GM19468 (cell line): ENCODE measurements around the gene CYSLTR1.
A peak's percentile ranks its signal among the peaks of the same experiment; 100 is the strongest.
"Not testable (repeated sequence)": the region's sequence is repeated elsewhere in the genome, so short reads cannot be mapped to it uniquely, and the experiment has no call there.

ENCODE experiments used
- ATAC-seq: cut with Tn5 transposase; IDR thresholded peaks from one replicate; pipeline ENCODE4 v1.9.1; 2021; ENCODE audit warnings: mild to moderate bottlenecking, moderate library complexity, moderate number of reproducible peaks; ENCODE audit not compliant: unreplicated experiment; ENCODE audit errors: extremely low read depth

Gene CYSLTR1, protein sequence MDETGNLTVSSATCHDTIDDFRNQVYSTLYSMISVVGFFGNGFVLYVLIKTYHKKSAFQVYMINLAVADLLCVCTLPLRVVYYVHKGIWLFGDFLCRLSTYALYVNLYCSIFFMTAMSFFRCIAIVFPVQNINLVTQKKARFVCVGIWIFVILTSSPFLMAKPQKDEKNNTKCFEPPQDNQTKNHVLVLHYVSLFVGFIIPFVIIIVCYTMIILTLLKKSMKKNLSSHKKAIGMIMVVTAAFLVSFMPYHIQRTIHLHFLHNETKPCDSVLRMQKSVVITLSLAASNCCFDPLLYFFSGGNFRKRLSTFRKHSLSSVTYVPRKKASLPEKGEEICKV

GRCh38 chrX:78327370-78328086, at the start of gene CYSLTR1:
TSS of gene CYSLTR1 (minus strand) at chrX:78327611. CDS start at chrX:78273746, 53,865 bp downstream.
- ATAC-seq = peak; percentile 17

DNA sequence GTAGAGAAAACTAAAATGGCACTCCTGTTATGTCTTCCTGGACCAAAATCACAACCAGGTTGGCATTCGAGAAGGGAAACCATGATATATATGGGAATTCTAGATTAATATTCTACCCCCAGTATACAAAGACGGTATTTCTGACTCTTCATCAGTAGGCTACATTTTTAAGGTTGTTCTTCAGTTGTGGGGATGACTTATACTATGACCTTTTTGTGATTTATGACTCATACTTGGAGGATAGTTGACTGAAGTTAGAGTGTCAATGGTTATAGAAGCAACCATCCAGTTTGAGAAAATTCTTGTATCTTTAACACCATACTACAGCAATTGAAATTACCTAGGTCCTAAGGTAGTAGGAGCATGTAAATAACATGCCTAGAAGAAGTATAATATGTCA, 49.8 kb upstream of the CYSLTR1 start:
- no peak for ATAC-seq

DNA sequence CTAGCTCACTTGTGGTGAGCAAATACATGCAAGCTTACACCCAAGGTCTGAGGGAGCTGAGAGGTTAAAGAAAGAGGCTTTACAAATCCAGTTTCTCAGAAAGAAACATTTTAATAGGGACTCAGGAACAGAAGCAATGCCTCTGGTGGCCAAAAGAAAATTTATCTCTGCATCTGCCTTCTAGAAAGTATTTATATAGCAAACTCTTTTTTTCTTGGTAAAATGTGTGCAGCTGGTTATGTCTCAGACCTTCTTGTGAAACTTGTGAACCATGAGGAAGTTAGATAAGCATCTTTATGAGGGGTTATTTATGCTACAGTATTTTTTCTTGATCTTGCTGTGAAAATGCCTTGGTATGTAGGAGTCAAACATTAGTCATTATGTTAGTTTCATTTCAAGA, 48.5 kb upstream of the CYSLTR1 start:
- ATAC-seq = peak; percentile 76

DNA sequence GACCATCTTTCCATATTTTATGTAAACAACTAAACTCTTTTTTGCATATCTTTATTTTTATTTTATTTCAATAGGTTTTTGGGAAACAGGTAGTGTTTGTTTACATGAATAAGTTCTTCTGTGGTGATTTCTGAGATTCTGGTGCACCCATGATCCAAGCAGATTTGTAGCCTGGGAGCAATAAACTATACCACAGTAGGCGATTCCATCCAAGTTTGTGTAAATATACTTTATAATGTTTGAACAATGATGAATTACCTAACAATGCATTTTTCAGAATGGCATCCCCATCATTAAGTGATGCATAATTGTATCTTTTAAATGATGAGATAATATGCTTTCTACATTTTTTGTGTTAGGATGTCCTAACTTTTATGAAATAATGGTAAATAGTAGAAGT, 39.2 kb upstream of the CYSLTR1 start:
- ATAC-seq = no peak

DNA sequence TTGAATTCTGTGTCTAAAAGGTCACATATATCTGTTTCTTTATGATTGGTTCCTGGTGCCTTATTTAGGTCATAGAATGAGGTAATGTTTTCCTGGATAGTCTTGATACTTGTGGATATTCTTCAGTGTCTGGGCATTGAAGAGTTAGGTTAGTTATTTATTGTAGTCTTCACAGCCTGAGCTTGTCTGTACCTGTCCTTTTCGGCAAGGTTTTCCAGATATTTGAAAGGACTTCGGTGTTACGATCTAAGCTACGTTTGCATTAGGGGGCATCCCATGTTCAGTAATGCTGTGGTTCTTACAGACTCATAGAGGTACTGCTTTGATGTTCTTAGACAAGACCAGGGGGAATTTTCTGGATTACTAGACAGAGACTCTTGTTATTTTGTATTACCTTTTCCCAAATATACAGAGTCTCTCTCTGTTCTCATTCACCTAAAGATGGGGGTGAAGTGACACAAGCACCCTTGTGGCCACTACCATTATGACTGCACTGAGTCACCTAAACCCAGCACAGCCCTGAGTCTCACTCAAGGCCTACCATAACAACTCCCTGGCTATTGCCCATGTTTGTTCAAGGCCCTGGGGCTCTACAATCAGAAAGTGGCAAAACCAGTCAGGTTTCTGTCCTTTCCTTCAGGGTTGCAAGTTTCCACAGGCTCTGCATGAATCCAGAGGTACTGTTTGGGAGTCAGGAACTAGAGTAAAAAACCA, 30.1 kb upstream of the CYSLTR1 start:
- ATAC-seq = no peak

DNA sequence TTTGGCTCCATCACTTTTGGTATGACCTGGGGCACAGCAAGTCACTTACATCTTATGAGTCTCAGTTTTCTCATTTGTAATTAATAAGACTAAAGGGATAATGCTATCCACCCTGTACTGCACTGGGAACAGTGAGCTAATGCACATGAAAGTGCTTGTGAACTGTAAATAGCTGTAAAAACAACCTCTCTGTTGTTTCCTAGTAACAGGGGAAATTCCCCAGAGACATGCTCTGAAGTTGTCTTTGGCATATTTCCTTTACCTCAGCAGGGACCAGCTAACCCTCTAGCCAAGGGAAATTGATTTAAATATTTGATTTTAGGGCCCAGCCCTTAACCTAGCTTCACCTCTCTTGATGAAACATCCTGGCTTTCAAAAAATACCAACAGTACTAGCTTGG, 6.1 kb upstream of the CYSLTR1 start:
- ATAC-seq = no peak

DNA sequence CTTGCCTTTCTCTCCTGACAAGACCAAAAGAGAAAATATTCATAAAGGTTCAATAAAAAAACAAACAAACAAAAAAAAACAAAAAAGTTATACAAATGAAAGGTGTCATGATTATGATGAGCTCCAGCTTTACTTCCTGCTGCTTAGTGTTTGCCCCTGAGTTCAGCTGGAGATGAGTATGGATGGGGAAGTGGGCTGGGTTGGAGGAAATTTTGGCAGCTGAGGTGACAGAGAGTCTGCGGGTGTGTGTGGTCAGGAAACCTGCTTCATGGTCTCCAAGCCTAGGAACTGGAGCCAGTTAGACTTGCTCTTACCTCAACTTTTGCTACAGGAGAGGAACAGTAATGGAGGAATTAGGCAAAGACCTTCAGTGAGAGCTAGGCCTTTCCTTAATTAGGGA, 4.3 kb upstream of the CYSLTR1 start:
- no peak for ATAC-seq

- no peak for ATAC-seq
Measured at GRCh38 chrX:78330540-78330939, 3.1 kb upstream of the CYSLTR1 start.

DNA sequence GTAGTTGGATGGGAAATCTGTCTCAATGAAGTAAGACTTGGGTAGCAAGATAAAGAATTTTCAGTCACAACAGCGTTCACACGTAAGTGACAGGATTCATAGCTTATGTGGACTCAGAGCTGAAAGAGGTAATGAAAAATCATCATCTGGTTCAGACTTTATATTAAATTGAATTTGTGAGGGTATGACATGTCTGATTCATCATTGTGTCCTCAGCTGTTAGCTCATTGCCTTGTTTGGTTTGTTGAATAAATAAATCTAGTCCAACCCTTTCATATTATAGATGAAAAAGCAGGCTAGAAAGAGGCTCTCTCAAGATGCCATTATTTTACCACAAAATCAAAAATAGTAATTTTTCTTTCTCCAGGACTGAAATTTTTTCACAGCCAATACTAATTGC, 2.7 kb upstream of the CYSLTR1 start:
- no peak for ATAC-seq

- no peak for ATAC-seq
Measured at GRCh38 chrX:78329486-78329885, 2.1 kb upstream of the CYSLTR1 start.

DNA sequence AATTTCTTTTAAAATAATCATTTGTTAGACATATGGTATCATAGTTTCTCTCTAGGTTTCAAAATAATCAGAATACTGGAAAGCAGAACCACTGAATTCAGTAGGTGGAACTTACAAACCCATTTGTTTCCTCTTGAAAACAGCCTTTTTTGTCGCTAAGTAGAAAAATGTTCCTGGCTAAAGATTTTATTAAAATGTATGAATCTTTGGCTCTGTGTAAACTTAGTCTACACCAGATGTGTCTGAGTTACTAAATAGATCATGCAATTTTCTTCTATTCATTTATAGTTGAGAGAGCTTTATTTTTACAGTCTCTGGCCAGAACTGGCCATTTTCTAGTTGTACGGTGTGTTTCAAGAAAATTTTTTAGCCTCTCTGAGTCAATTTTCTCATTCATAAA, 1.0 kb downstream of the CYSLTR1 start:
- no peak for ATAC-seq

GRCh38 chrX:78322863-78323262, 4.5 kb downstream of the CYSLTR1 start:
- ATAC-seq = no peak

DNA sequence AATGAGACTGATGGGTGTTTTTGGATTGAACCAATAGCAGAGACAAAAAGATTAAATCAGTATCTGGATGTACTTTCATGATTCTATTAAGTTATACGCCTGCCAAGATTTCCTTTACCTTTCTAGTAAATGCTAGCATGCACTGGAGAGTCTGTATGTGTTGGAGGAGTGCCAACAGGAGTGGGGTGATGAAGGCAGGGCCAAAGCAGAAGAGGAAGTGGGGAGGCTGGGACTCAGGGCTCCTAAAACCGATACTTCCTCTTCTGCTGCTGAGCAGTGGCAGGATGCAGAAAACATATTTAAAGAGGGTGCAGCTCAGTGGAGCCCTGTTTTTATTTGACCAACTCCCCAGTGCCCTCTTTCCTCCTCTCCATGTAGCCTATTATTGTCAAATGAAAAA, 5.6 kb downstream of the CYSLTR1 start:
- peak; percentile 85 for ATAC-seq

DNA sequence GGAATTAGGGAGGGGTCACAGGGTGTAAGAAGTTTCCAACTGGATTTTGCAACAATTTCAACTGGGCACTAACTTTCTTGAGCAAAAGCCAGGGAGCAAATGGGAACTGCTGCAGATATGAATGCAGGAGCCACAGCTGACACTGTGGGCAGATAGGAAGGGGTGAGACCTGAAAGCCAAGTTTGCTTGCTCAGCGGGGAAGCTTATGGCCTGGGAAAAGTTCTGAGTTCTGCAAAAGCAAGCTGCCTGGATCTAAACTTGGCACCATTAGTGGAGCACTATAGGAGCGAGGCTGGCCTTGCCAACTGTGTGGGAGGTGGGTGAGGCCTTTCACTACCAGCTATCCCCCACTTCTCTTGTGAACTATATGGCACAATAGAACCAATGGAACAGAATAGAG, 11.1 kb downstream of the CYSLTR1 start:
- ATAC-seq = no peak

- no peak for ATAC-seq
Measured at GRCh38 chrX:78315745-78316144, 11.7 kb downstream of the CYSLTR1 start.

DNA sequence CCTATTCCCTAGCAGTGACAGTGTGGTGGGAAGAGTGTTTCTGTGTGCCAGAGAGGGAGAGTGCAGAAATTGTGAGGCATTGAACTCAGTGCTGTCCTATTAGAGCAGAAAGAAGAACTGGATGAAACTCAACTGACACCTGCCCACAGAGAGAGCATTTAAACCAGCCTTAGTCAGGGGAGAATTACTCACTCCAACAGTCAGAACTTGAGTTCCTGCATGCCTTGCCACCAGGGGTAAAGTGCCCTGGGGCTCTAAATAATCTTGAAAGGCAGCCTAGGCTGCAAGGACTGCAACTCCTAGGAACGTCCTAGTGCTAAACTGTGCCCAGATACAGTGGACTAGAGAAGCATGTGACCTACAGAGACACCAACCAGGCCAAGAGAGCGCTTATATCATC, 12.8 kb downstream of the CYSLTR1 start:
- ATAC-seq = no peak

- no peak for ATAC-seq
Measured at GRCh38 chrX:78313526-78313925, 13.9 kb downstream of the CYSLTR1 start.

- no peak for ATAC-seq
Measured at GRCh38 chrX:78307665-78308064, 19.7 kb downstream of the CYSLTR1 start.

GRCh38 chrX:78303086-78303485, 24.3 kb downstream of the CYSLTR1 start:
- ATAC-seq = no peak

DNA sequence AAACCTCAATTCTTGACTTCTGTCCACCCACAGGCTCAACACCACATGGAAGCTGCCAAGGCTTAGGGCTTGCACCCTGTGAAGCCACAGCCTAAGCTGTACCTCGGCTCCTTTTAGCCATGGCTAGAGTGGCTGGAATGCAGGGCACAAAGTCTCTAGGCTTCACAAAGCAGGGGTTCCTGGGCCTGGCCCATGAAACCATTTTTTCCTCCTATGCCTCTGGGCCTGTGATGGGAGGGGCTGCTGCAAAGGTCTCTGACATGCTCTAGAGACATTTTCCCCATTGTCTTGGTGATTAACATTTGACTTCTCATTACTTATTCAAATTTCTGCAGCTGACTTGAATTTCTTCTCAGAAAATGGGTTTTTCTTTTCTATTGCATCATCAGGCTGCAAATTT, 26.5 kb downstream of the CYSLTR1 start:
- not testable (repeated sequence) for ATAC-seq

GRCh38 chrX:78283511-78283910, 43.9 kb downstream of the CYSLTR1 start:
- ATAC-seq = no peak
